GM19452 (cell line): ENCODE results near the gene NFYC.

Experiments used
- ATAC-seq: cut with Tn5 transposase; IDR thresholded peaks from one replicate; pipeline ENCODE4 v1.9.1; 2021; ENCODE audit not compliant: unreplicated experiment

NFYC gene

GRCh38 chr1:40734882-40735628, 43.6 kb downstream of the NFYC start:
- ATAC-seq, result no peak

DNA sequence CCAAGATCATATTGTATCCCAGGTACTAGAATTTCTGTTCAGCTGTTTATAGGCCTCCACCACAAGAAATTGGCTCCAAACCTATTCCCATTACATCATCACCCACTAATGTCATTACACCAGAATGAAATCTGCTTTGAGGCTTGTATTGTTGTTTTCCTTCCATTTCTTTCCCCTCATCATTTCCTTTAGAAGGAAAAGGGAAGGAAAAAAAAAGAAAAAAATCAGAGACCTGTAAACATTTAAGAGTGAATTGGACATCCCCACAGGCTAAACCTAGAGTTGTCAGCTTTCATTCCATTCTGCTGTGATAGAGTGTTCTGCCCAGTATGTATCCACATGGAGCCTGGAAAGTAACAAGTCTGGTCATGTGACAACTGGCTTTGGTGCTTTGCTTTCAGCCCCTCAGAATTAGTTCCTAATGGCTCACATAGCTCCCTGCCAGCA, 44.6 kb downstream of the NFYC start:
- ATAC-seq, result no peak

DNA sequence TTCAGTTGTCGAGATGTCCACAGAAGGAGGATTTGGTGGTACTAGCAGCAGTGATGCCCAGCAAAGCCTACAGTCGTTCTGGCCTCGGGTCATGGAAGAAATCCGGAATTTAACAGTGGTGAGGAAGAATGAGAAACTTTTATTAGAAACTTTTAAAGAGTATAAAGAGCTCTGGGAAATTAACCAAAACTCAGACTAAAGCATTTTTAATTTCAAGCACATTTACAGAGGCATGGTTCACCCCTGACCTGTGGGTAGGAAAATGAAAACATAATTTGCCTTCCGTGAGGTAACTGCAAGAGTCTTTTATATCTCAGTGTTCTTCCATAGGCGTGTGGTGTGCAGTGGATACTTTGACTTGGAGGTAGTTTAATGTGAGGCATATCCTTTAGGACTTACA, 47.3 kb downstream of the NFYC start:
- ATAC-seq, result no peak

DNA sequence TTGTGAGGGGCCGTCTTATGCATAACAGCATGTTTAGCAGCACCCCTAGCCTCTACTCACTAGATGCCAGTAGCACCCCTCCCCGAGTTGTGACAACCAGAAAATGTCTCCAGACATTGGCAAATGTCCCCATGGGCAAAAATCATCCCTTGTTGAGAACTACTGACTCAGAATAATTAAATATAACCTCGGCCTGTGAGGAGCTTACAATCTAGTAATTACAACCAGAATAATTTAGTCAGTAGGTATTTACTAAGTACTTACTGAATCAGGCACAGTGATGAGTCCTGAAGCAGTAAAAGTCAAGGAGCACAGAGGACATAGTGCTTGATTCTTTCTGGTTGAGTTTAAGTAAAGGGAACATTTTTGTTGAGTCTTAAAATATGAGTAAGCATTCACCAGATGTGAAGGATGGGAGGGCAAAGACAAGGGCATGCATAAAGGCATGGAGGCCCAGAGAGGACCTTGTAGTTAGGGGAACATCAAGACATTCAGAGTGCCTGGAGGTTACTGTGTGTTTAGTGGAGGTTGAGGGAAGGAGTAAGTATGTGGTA, 48.0 kb downstream of the NFYC start:
- ATAC-seq, result no peak

- no peak for ATAC-seq
Measured at GRCh38 chr1:40740039-40740996, 48.8 kb downstream of the NFYC start.

- ATAC-seq, result no peak
Measured at GRCh38 chr1:40740997-40741736, 49.7 kb downstream of the NFYC start.

- no peak for ATAC-seq
Measured at GRCh38 chr1:40742363-40743061, 51.0 kb downstream of the NFYC start.

DNA sequence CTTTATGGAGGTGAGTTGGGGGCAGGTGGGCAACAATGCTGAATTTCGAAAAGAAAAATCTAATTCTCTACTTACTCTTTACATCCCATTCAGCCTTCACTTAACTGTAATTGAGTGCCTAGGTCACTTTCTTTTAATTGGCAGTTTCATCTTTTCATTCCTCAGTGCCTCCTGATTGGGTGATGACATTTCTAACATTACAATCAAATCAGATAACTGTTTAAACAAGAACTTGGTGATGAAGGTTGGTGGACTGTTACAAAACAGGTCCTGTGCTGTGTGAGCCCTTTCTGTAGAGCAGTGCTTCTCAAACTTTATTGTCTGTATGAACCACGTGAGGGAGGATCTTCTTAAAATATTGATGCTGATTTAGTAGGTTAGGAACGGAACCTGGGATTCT, 51.9 kb downstream of the NFYC start:
- ATAC-seq, result no peak

- no peak for ATAC-seq
Measured at GRCh38 chr1:40743860-40744259, 52.4 kb downstream of the NFYC start.

GRCh38 chr1:40745176-40745575, 53.7 kb downstream of the NFYC start:
- ATAC-seq, result no peak

GRCh38 chr1:40746344-40747090, 55.0 kb downstream of the NFYC start:
- no peak for ATAC-seq

DNA sequence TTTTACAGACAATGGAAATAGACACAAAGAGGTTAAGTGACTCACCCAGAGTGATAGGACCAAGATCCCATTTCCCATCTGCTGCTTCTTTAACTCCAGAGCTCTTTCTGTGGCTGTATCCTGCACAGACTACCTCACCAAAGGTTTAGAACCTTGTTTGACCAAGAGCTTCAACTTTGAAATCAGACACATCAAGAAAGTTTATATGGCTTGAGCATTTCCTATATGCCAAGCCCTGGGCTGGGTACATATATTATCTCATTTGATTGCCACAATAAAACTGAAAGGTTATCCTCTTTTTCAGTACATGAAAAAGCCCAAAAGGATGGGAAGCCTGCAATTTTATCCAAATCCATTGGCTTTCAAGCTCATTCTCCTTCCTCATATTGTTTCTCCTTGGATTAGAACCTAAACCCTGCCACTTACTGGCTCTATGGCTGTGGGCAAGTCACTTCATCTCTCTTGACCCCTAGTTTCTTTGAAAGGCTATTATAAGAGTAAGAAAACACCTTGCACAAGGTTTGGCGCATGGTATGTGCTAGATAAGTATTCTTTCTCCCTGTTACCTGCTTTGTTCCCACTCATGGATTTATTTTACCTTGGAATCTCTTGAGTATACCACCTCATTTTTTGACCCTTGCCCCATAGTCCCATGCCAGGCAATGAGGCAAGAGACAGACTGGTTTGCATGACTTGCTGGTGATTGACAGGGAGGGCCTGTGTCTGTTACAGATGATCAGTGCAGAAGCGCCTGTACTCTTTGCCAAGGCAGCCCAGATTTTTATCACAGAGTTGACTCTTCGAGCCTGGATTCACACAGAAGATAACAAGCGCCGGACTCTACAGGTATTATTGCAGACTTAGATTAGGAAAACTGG, 57.6 kb downstream of the NFYC start:
- no peak for ATAC-seq

- ATAC-seq, result no peak
Measured at GRCh38 chr1:40749817-40750216, 58.3 kb downstream of the NFYC start.

DNA sequence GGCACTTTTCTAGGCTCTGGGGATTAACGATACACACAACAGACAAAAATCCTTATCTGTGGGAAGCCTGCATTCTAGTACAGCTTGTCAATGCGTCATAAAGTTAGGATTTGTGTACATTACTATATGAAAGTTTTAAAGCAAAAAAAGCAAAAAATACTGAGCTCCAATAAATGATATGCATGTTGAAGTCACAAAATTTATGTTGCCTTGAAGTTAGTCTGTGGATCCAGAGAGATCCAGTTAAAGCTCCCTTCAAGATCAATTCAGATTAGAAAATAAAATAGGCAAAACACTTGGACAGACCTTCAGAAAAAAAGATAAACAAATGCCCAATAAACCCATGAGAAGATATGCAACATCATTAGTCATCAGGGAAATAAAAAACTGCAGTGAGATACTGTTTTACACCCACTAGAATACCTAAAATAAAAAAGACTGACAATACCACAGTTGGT, 59.0 kb downstream of the NFYC start:
- ATAC-seq, result no peak

GRCh38 chr1:40751802-40752201, 60.3 kb downstream of the NFYC start:
- no peak for ATAC-seq

GRCh38 chr1:40753142-40753882, 61.8 kb downstream of the NFYC start:
- no peak for ATAC-seq

- no peak for ATAC-seq
Measured at GRCh38 chr1:40754201-40754600, 62.7 kb downstream of the NFYC start.

DNA sequence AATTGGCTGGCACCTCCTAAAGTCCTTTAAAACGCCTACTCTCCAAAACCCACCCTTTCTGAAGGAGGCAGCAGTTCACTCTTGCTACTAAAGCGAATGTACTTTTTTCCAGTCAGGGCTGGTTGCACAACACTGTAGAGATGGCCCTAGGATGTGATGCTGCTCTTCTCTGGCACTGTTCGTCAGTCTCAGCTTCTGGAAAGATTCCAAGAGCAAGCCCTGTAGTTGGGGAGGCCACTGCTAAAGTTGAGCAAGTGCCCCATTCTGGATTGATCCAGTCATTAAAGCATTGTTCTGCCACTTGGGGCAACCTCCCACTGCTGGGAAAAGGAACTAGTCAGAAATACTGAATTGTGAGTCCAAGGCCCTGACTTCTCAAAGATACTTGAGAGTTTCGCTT, 63.6 kb downstream of the NFYC start:
- ATAC-seq, result no peak
